ENCODE measurements around the gene ME1.
A peak's percentile ranks its signal among the peaks of the same experiment; 100 is the strongest.
"Not testable (repeated sequence)": the region's sequence is repeated elsewhere in the genome, so short reads cannot be mapped to it uniquely, and the experiment has no call there.

The ME1 gene

GRCh38 chr6:83431545-83432155 lies 799 bp upstream of the ME1 start:
- DNase-seq, result no peak

GRCh38 chr6:83429857-83430610 lies 817 bp downstream of the ME1 start:
- DNase-seq, result no peak

GRCh38 chr6:83429269-83429668 lies 1.6 kb downstream of the ME1 start:
- DNase-seq, result no peak

- DNase-seq, result no peak
Measured at GRCh38 chr6:83424392-83425018, 6.3 kb downstream of the ME1 start.

- peak; percentile 15 for DNase-seq
Measured at GRCh38 chr6:83417880-83418663, 12.8 kb downstream of the ME1 start.

- DNase-seq, result no peak
Measured at GRCh38 chr6:83413068-83413467, 17.8 kb downstream of the ME1 start.

GRCh38 chr6:83411731-83412130 lies 19.1 kb downstream of the ME1 start:
- DNase-seq, result no peak

GRCh38 chr6:83403191-83403590 lies 27.7 kb downstream of the ME1 start:
- no peak for DNase-seq

GRCh38 chr6:83389606-83390005 lies 41.2 kb downstream of the ME1 start:
- DNase-seq, result no peak

- DNase-seq, result no peak
Measured at GRCh38 chr6:83385473-83385872, 45.4 kb downstream of the ME1 start.

GRCh38 chr6:83384751-83385150 lies 46.1 kb downstream of the ME1 start:
- DNase-seq, result no peak

- DNase-seq, result no peak
Measured at GRCh38 chr6:83381949-83382348, 48.9 kb downstream of the ME1 start.

- no peak for DNase-seq
Measured at GRCh38 chr6:83378621-83379388, 52.0 kb downstream of the ME1 start.

GRCh38 chr6:83371423-83371822 lies 59.4 kb downstream of the ME1 start:
- DNase-seq, result no peak

- no peak for DNase-seq
Measured at GRCh38 chr6:83370567-83370966, 60.3 kb downstream of the ME1 start.

- DNase-seq, result no peak
Measured at GRCh38 chr6:83369692-83370091, 61.2 kb downstream of the ME1 start.

- DNase-seq, result no peak
Measured at GRCh38 chr6:83368577-83368976, 62.3 kb downstream of the ME1 start.

GRCh38 chr6:83367104-83367503 lies 63.7 kb downstream of the ME1 start:
- DNase-seq, result no peak

GRCh38 chr6:83365931-83366330 lies 64.9 kb downstream of the ME1 start:
- no peak for DNase-seq

- not testable (repeated sequence) for DNase-seq
Measured at GRCh38 chr6:83362349-83362748, 68.5 kb downstream of the ME1 start.

GRCh38 chr6:83359638-83360037 lies 71.2 kb downstream of the ME1 start:
- DNase-seq, result no peak

- DNase-seq, result no peak
Measured at GRCh38 chr6:83354747-83355146, 76.1 kb downstream of the ME1 start.
